Heart left ventricle (tissue), 13 donors: ENCODE results near the gene RUNDC3A.

Experiments
- POLR2A ChIP-seq, 2 donors: fragments of 450-650 bp; IDR thresholded peaks; one replicate each; pipeline ENCODE4 v1.6.1; 2017; ENCODE audit warnings: antibody characterized with exemption in 2 of 2, mild to moderate bottlenecking in 2 of 2, moderate library complexity in 2 of 2
- TF ChIP-seq, protein P1 (sequence below), 12 donors: fragments of 200-600 bp; sonication (generic) in 4 of 12; IDR thresholded peaks; one replicate each; pipeline versions ENCODE4 v1.5.0 to v1.8.0; 2018 to 2022; ENCODE audit warnings: antibody characterized with exemption in 12 of 12, mild to moderate bottlenecking in 5 of 12
- donor health status: ischemic (EF 13 %, LVEDD 7.1; RV severe dilation, severe dysfunction).
- donor health status: DM: no; HTN: yes; CAD: no.
- donor health status: DM: no; HTN: no; CAD: no.
- donor health status: ischemic (EF 25% LVEDD 6.9; RV normal size, moderate dysfunction).
- donor health status: ischemic (EF 25% LVEDD 5.7; RV mildly dilated, moderate dysfunction).
- donor health status: ischemic (EF 35%, LVEDD 5.7; RV mildly dilated, moderate dysfunction).
- donor health status: nonischemic (EF 11% LVEDD 7.7; RV severe dilation, severe dysfunction).
- donor health status: DM: yes; HTN: yes; CAD: no.
- donor health status: PGD.
- donor health status: ischemic (EF 29% LVEDD 5.4; RV normal size, mild dysfunction).
- donor health status: nonischemic (EF 23%, LVEDD 6.1; RV moderate dilation, normal function).

DNA sequence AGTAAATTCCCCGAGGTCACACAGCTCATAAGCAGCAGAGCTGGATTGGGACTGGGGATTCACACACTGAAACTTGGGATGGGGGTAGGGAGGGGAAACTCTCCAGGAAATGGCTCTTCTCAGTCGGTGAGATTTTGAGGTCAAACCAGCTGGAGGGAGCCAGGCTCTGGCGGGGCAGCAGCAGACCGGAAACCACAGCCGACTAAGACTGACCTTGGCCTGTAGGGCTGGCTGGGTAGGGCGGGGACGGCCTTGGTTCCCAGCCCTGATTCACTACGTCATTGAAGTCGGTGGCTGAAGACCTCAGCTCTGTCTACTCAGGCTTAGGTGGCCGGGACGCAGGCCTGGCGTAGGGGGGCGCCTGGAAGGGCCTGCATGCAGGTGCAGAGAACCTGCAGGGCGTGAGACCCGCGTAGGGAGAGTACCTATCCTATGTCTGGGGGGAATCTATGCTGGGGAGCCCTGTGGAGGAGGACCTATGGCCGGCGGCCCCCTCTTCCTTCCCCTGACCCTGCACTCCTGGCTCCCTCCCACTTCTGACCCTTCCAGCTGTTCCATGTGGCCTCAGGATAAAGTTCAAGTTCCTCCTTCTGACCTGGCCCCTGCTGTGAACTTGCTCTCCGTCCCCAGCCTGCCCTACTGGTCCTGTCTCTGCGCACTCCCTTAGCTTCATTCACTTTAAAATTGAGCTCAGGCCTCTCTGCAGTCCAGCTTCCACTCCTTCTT lies 28.6 kb upstream of the RUNDC3A start:
- TF ChIP-seq POLR2A (IDR thresholded peaks at IDR 0.05): no peak
- TF ChIP-seq, protein P1, sequence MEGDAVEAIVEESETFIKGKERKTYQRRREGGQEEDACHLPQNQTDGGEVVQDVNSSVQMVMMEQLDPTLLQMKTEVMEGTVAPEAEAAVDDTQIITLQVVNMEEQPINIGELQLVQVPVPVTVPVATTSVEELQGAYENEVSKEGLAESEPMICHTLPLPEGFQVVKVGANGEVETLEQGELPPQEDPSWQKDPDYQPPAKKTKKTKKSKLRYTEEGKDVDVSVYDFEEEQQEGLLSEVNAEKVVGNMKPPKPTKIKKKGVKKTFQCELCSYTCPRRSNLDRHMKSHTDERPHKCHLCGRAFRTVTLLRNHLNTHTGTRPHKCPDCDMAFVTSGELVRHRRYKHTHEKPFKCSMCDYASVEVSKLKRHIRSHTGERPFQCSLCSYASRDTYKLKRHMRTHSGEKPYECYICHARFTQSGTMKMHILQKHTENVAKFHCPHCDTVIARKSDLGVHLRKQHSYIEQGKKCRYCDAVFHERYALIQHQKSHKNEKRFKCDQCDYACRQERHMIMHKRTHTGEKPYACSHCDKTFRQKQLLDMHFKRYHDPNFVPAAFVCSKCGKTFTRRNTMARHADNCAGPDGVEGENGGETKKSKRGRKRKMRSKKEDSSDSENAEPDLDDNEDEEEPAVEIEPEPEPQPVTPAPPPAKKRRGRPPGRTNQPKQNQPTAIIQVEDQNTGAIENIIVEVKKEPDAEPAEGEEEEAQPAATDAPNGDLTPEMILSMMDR (IDR thresholded peaks at IDR 0.05): no peak
